ENCODE measurements around the gene PLA2G2C. TPM values are rescaled to one million over a fixed set of nuclear protein-coding genes. Genes with fewer than 3 reads are reported as not detected.

The PLA2G2C gene
- total RNA-seq, 4 donors from 2014 or later: not detected

- no peaks in the 10 kb centered on the region for H3K36me3 ChIP-seq
- no peak overlapping the region for H3K4me3 ChIP-seq
- H3K9me3 ChIP-seq: no peaks in the 10 kb centered on the region
- intact Hi-C loops (cut with DNase I; ENCODE audit: low total_unique reads): no loop called here
- TF ChIP-seq CTCF (IDR thresholded peaks at IDR 0.05) (no peak), POLR2A (IDR thresholded peaks at IDR 0.05) (no peak)
- no peaks in the 10 kb centered on the region for H3K27me3 ChIP-seq
- no peak overlapping the region for H3K27ac ChIP-seq
- no peaks in the 10 kb centered on the region for H3K4me1 ChIP-seq
- DNase-seq: no peak
These were observed 11.2 kb downstream of the PLA2G2C start for GRCh38 chr1:20174937-20175666.

GRCh38 chr1:20172033-20172590 lies 14.2 kb downstream of the PLA2G2C start:
- no peaks in the 10 kb centered on the region for H3K36me3 ChIP-seq
- DNase-seq: no peak
- TF ChIP-seq CTCF (IDR thresholded peaks at IDR 0.05) (no peak), POLR2A (IDR thresholded peaks at IDR 0.05) (no peak)
- intact Hi-C loops (cut with DNase I; ENCODE audit: low total_unique reads): no loop called here
- no peaks in the 10 kb centered on the region for H3K27me3 ChIP-seq
- H3K9me3 ChIP-seq: no peaks in the 10 kb centered on the region
- H3K4me3 ChIP-seq: no peak overlapping the region
- H3K27ac ChIP-seq: no peak overlapping the region
- H3K4me1 ChIP-seq: no peaks in the 10 kb centered on the region

DNA sequence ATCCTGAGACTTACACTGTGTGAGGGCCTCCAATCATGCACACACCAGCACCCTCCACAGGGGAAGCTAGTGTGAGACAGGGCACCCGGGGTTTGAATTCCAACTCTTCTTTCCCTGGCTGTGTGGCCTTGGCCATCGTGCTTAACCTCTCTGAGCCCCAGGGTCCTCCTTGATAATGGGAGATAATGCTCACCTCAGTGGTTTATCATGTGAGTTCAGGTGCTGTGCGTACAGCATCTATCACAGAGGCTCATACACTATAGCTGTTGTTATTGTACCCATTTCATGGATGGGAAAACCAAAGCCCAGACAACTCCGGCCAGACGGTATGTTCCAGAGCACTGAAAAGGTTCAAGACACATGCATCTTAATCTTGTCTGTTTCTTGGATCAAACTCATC lies 16.4 kb downstream of the PLA2G2C start:
- Histone ChIP-seq H3K27ac (no peak overlapping the region), H3K9me3 (peaks cover 0 to 3% of the 10 kb centered on the region in 2 donors), H3K27me3 (no peaks in the 10 kb centered on the region), H3K36me3 (no peaks in the 10 kb centered on the region), H3K4me3 (no peak overlapping the region), H3K4me1 (no peaks in the 10 kb centered on the region)
- TF ChIP-seq CTCF (IDR thresholded peaks at IDR 0.05): no peak
- TF ChIP-seq POLR2A (IDR thresholded peaks at IDR 0.05): no peak
- intact Hi-C loops (cut with DNase I; ENCODE audit: low total_unique reads): no loop called here
- no peak for DNase-seq

- no peak for DNase-seq
- H3K4me1 ChIP-seq: no peaks in the 10 kb centered on the region
- peaks cover 0 to 3% of the 10 kb centered on the region in 2 donors for H3K9me3 ChIP-seq
- TF ChIP-seq CTCF (IDR thresholded peaks at IDR 0.05): no peak
- TF ChIP-seq POLR2A (IDR thresholded peaks at IDR 0.05): no peak
- H3K27me3 ChIP-seq: no peaks in the 10 kb centered on the region
- intact Hi-C loops (cut with DNase I; ENCODE audit: low total_unique reads): no loop called here
- no peak overlapping the region for H3K27ac ChIP-seq
- no peak overlapping the region for H3K4me3 ChIP-seq
- H3K36me3 ChIP-seq: no peaks in the 10 kb centered on the region
These were observed 17.5 kb downstream of the PLA2G2C start for GRCh38 chr1:20168564-20169491.

- Histone ChIP-seq H3K27ac (no peak overlapping the region), H3K9me3 (peaks cover 0 to 3% of the 10 kb centered on the region in 2 donors), H3K36me3 (no peaks in the 10 kb centered on the region), H3K4me1 (no peaks in the 10 kb centered on the region), H3K4me3 (no peak overlapping the region), H3K27me3 (no peaks in the 10 kb centered on the region)
- no peak for DNase-seq
- intact Hi-C loops (cut with DNase I; ENCODE audit: low total_unique reads): no loop called here
- TF ChIP-seq CTCF (IDR thresholded peaks at IDR 0.05) (no peak), POLR2A (IDR thresholded peaks at IDR 0.05) (no peak)
These were observed 19.2 kb downstream of the PLA2G2C start for GRCh38 chr1:20167126-20167525.
